Neural cell (in vitro differentiated cells): ENCODE measurements around the gene HS3ST1.

Source experiments
- EP300 ChIP-seq: fragments of 450-650 bp; conservative IDR thresholded peaks from 2 replicates; pipeline ENCODE4 v1.6.1; 2014; ENCODE audit warnings: antibody characterized with exemption, mild to moderate bottlenecking, moderate library complexity; ENCODE audit not compliant: poor library complexity, severe bottlenecking
- EZH2 ChIP-seq: fragments of 200-600, 300-800 bp; shearing (Covaris generic), sonication (generic); IDR thresholded peaks from 2 replicates; pipeline ENCODE4 v1.6.1; 2014; ENCODE audit warnings: antibody characterized with exemption, low read length, borderline replicate concordance, mild to moderate bottlenecking; ENCODE audit not compliant: insufficient read depth, poor library complexity, severe bottlenecking
- POLR2AphosphoS5 ChIP-seq: IDR thresholded peaks from 2 replicates; pipeline ENCODE4 v1.6.1; 2012
- RAD21 ChIP-seq: fragments of 450-650 bp; conservative IDR thresholded peaks from 2 replicates; pipeline ENCODE4 v1.6.1; 2014; ENCODE audit warnings: antibody characterized with exemption, mild to moderate bottlenecking, moderate library complexity
- TF ChIP-seq, protein P1 (sequence below): fragments of 450-650 bp; IDR thresholded peaks from 2 replicates; pipeline ENCODE4 v1.5.1; 2014; ENCODE audit warnings: antibody characterized with exemption, mild to moderate bottlenecking, moderate library complexity; ENCODE audit not compliant: poor library complexity, severe bottlenecking

DNA sequence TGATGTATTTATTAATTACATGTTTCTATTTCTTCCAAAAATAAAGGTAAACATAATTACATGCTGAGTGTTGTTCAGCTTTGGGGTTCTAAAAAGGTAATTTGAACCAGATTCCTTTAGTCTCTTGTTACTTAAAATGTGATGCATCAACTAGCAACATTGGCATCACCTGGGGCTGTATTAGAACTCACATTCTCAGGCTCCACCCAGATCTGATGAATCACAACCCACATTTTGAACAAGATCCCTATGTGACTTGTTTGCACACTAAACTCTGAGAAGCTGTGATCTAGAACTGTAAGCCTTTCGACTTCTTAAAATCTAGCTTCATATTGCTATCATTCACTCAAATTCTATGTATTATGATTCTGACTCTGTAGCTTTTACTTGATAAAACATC is 23.0 kb upstream of the HS3ST1 start:
- no peak for TF ChIP-seq POLR2AphosphoS5
- TF ChIP-seq, protein P1, sequence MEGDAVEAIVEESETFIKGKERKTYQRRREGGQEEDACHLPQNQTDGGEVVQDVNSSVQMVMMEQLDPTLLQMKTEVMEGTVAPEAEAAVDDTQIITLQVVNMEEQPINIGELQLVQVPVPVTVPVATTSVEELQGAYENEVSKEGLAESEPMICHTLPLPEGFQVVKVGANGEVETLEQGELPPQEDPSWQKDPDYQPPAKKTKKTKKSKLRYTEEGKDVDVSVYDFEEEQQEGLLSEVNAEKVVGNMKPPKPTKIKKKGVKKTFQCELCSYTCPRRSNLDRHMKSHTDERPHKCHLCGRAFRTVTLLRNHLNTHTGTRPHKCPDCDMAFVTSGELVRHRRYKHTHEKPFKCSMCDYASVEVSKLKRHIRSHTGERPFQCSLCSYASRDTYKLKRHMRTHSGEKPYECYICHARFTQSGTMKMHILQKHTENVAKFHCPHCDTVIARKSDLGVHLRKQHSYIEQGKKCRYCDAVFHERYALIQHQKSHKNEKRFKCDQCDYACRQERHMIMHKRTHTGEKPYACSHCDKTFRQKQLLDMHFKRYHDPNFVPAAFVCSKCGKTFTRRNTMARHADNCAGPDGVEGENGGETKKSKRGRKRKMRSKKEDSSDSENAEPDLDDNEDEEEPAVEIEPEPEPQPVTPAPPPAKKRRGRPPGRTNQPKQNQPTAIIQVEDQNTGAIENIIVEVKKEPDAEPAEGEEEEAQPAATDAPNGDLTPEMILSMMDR: no peak
- TF ChIP-seq RAD21: no peak
- no peak for TF ChIP-seq EZH2
- no peak for TF ChIP-seq EP300
